HG03521 (cell line): ENCODE results near the gene KCNQ5.

Experiments used
- ATAC-seq: cut with Tn5 transposase; IDR thresholded peaks from one replicate; pipeline ENCODE4 v1.9.1; 2021; ENCODE audit warnings: mild to moderate bottlenecking, moderate library complexity; ENCODE audit not compliant: unreplicated experiment

Gene KCNQ5

DNA sequence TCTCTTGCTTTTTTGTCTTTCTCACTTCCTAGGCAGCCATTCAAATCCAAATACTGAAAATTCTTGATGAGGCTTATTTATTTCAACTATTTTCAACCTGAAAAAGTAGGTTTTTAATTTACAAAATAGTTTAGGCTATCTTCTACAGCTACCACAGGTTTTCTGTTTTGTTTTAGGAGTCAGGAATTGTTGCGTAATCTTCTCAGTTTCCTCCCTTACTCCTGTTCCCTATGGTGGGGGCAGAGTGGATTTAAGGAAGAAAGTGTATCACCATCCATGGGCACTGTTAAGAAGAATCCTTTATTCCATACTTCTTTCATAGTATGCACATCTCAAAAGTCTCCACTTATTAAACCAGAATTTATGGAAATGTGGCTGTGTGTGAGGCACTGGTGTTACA, 421.0 kb downstream of the KCNQ5 start:
- no peak for ATAC-seq

GRCh38 chr6:73043446-73043845, 421.6 kb downstream of the KCNQ5 start:
- ATAC-seq, result no peak

DNA sequence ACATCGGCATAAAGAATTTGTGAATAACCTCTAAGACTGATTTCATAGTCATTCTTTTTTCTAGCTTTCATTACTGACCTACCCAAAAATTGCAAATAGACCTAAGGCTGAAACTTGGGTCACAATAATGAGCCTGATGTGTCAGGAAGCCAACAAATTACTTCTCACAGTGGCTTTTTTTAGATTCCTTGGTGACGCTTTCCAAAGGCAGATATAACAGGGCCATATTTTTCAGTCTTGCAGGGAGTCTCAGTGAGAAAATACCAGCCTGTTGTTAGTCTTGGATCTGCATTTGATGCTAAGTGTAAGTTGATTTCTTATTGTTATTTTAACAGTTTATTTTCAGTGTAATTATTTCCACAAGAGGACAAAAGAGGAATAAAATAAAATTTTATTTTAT, 423.7 kb downstream of the KCNQ5 start:
- ATAC-seq, result no peak

GRCh38 chr6:73047801-73048200, 425.9 kb downstream of the KCNQ5 start:
- ATAC-seq, result no peak

GRCh38 chr6:73049971-73050594, 428.2 kb downstream of the KCNQ5 start:
- ATAC-seq, result no peak

- ATAC-seq, result no peak
Measured at GRCh38 chr6:73050706-73051105, 428.8 kb downstream of the KCNQ5 start.

DNA sequence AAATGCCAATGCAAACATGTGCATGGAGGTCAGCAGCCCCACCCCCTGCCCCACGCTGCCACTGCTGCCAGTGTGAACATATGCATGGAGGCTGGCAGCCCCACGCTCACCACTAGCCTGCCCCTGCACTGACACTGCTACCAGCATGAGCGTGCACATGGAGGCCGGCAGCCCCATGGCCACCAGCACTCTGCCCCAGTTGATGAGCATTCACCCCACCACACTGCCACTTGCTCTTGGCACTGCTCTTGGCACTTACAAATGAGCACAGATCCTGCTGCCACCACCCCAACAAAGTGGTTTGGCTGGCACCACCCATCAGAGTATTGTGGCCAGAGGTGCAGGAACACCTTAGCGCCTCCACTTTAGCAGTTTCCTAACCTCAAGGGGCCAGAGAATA, 429.3 kb downstream of the KCNQ5 start:
- ATAC-seq, result no peak

- no peak for ATAC-seq
Measured at GRCh38 chr6:73054958-73055357, 433.1 kb downstream of the KCNQ5 start.

DNA sequence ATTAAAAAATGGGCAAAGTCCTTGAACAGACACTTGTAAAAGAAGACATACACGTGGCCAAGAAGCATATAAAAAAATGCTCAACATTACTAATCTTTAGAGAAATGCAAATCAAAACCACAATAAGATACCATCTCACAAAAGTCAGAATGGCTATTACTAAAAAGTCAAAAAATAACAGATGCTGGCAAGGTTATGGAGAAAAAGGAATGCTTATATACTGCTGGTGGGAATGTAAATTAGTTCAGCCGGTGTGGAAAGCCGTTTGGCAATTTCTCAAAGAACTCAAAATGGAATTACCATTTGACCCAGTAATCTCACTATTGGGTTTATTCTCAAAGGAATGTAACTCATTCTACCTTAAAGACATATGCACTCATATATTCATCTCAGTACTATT, 436.9 kb downstream of the KCNQ5 start:
- ATAC-seq, result no peak

GRCh38 chr6:73062130-73062529, 440.3 kb downstream of the KCNQ5 start:
- no peak for ATAC-seq

GRCh38 chr6:73062837-73063236, 441.0 kb downstream of the KCNQ5 start:
- no peak for ATAC-seq

DNA sequence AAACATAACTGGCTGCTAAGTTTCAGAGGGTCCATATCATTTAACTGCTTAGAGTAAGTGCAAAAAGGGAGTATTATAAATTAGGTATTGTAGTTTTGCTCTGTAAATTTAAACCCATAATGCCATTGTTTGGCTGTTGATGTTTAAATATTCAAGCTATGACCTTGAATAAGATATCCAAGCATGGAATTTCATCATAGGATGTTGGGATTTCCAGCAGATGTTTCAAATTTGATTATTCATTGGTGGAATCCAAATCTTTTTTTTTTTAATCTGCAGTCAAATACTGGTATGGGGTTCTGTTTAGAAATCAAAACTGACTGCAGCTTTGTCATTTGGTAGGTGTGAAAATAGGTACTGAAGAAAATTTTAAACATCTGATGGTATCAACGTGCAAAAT, 442.4 kb downstream of the KCNQ5 start:
- no peak for ATAC-seq

- no peak for ATAC-seq
Measured at GRCh38 chr6:73073238-73073637, 451.4 kb downstream of the KCNQ5 start.

DNA sequence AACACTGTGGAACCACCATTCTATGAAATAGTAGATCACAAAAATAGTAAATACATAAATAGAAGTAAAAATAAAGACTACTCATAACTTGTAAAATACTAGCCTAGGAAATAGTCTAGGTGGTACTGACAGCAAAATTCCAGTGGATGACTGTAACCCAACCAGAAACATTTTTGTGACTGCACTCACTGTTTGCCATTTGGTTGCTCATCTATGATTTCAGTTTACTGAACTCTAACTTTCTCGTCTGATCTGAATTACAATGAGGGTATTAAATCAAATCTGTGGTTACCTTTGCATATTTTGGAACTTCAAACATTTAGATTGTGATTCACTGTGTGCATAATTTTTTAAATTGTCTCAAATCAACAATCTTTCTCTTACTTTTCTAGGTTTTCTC, 452.3 kb downstream of the KCNQ5 start:
- no peak for ATAC-seq

DNA sequence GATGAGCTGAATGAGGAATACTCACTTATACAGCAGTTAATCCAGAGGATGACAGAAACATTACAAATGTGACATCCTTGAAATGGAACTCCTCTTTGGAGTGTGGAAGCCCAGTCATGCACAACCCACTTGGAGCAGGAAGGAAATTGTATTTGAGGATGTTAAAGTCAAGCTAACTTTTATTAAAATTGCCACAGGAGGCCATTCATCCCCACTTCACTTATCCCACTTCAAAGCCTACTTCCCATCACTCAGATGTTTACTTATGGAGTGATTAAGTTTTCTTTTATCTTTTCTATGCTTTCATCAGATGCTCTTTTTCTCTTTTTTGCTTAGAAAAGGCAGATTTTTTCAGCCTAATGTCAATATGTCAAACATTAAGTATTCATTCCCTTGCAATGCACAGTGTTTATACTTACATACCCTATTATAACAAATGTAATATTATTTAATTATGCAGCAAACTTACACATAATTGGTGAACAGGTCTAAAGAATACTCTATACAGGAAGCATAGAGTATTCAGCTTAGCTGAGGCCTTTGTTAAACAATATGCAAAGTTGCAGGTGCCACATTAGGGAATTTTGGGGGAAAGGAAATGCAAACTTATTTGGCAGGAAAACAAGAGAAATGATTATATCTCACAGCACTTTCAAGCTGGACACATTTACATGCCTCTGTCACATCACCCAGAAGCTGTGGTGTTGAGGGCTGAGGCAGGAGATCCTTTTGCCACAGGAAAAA, 454.5 kb downstream of the KCNQ5 start:
- no peak for ATAC-seq

DNA sequence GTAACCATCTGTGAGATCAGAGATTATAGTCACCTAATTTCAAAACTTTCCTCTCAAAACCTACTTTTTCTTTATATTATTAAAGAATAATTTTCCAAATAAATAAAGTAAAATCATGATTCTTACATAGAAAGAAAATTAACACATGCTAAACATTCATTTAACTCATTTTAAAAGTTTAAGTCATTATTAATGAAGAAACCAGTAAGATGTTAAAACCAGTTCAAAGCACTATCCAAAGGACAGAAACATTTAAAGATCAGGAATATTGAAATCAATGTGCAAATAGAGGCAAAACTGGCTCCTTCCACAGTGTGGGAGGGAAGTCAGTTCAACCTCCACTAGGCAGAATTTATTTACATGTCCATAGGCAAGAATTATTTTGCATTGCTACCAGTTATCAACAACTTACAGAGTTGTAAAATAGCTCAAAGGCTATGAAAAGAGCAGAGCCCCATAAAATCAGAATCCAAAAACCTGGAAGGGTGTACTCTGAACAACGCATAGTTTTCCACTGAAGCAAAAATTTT, 456.5 kb downstream of the KCNQ5 start:
- ATAC-seq, result no peak

GRCh38 chr6:73078908-73079610, 457.2 kb downstream of the KCNQ5 start:
- no peak for ATAC-seq

GRCh38 chr6:73079611-73079955, 457.7 kb downstream of the KCNQ5 start:
- ATAC-seq, result no peak

DNA sequence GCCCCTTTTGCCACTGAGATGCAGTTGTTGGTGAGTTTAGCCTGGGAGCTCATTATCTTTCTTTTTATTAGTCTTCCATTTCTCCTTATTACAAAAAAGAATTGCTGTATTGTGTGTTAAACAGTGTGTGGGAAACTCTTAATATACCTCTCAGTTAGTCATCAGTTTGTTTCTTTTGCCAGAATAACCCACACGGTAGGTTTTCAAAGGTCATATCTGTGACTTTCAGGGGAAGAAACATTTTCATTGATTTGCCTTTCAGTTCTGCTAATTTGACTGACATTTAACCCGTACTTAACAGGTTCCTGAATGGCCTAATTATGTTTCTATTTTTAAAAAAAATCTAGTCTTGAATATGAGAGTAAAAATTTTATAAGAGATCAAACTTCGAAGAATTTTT, 458.1 kb downstream of the KCNQ5 start:
- ATAC-seq, result peak; percentile 51

GRCh38 chr6:73081955-73082354, 460.1 kb downstream of the KCNQ5 start:
- ATAC-seq, result no peak

- ATAC-seq, result no peak
Measured at GRCh38 chr6:73083886-73084285, 462.0 kb downstream of the KCNQ5 start.

- ATAC-seq, result no peak
Measured at GRCh38 chr6:73085443-73085871, 463.6 kb downstream of the KCNQ5 start.
